Cerebellar nuclear complex (tissue), 1 donor: ENCODE data around the gene PYCARD.
"Not testable (repeated sequence)": the region's sequence is repeated elsewhere in the genome, so short reads cannot be mapped to it uniquely, and the experiment has no call there.

Source experiments
- DNase-seq, 2 experiments: peaks; one replicate each; lab custom pipeline; 2025; lab: John Stamatoyannopoulos, UW

Gene PYCARD

DNA sequence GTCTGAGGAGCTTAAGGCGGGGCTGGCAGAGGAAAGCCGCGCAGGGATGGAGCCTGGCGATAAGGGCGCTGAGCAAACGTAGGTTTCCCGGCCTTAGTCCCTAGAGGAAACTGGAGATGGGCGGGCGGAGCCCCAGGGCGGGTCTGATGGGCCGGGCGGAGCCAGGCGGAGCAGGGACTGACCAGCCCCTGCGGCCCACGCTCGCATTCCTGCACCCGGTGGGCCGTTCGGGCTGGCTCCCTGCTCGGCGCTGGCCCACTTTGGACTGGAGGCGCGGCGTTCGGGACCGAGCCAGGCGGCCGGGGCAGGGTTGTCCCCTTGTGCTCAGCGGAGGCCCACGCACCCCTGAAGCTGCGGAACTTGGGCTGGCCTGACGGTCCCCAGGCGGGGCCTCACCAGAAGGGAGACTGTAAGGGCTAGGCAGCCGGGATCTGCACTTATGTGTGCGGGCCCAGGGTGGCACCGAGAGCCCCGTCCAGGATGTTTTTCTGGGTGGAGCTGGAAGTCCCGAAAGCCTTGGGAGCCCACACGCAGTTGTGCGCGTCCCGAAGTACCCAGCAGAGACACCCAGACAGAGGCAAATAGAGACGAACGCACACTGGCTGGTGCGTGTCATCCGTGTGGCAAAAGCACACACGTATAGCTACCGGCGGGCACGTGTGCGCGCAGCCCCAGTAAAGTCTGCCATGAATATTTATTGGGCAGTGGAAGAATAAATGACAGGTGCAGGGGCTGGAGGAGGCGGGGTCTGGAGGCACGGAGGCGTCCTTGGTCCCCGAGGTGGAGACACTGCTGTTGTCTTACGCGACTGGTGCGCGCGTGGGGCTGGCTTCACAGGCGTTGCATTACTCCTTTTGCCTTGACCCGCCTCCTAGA, 13.0 kb upstream of the PYCARD start:
- peak in 1 of 2 experiments; percentile 70 for DNase-seq

DNA sequence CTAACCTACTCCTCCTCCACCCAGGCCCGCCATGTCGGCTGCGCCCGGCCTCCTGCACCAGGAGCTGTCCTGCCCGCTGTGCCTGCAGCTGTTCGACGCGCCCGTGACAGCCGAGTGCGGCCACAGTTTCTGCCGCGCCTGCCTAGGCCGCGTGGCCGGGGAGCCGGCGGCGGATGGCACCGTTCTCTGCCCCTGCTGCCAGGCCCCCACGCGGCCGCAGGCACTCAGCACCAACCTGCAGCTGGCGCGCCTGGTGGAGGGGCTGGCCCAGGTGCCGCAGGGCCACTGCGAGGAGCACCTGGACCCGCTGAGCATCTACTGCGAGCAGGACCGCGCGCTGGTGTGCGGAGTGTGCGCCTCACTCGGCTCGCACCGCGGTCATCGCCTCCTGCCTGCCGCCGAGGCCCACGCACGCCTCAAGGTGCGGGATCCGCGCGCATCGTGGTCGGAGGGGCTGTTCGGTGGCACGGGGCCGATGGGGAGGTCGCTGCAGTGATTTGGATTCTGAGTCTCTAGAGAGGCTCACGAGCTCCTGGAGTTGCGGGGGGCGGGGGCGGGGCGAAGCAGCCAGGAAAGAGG, 12.2 kb upstream of the PYCARD start:
- no peak for DNase-seq

DNA sequence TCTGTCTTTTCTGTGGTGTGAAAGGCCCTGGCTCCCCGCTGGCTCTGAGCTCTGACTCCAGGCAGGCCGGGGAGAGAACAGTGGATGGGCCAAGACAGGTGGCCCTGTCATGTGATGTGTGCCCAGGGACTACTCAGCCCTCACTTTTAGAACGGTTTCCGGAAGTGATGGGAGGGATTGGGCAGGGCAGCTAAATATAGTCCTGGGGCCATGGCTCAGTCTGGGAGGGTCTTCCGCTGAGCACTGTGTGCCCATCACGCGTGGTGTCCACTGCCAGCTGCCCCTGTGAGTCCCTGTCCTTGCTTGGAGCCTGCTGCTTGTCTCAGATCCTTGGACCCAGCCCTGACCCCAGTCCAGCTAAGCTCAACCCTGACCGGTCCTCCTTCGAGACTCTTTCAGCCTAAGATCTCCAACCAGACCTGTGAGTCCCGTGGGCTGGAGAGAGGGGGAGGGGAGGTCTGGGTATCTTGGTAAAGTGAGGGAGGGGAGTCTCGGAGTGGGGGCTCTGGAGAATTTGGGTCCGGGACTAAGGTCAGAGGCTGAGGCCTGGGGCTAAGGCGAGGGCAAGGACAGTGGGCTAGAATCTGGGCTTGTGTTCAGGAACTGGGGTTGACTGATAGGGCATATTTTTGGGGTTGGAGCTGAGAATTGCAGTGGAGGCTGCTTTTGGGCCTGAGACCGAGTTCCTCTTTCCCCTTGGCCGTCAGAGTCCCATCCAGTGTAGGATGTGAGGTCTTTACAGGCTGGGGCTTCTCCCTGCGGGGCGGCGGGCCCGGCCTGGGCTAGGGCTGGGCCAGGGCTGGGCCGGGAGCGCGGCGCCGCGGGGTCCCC, 11.5 kb upstream of the PYCARD start, which contains the start of gene TRIM72:
Gene TRIM72, plus strand, starts transcription at position 243 of the 831 bp plus-strand sequence. CDS start 620 bp downstream, outside the sequence.
- DNase-seq, result no peak

DNA sequence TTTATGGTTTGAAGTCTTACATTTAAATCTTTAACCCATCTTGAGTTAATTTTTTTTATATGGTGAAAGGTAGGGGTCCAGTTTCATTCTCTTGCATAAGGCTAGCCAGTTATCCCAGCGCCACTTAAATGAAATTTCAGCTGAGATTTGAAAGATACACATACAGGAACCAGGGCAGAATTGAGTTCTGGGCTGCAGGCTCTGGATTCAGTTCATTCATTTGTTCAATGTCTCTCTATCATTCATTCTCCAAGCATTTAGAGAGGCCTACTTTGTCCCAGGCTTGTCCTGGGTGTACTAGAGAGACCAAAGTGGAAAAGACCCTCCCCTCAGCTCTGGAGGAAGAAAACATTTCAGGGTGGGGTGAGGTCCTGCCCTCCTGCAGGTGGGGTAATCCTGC, 10.8 kb upstream of the PYCARD start:
- no peak for DNase-seq

DNA sequence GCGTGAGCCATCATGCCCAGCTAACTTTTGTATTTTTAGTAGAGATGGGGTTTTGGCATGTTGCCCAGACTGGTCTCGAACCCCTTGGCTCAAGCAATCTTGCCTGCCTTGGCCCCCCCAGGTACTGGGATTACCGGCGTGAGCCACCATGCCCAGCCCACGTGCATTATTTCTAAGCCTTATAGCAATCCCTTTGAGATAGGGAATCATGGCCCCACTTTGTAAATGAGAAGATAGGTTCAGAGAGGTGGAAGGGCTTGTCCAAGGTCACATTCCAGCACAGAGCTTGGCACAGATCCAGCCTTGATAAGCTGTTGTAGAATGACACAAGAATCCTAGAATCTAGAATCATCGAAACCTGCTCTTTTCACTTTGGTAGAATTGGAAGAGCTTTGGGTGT, 4.2 kb upstream of the PYCARD start:
- no peak for DNase-seq

DNA sequence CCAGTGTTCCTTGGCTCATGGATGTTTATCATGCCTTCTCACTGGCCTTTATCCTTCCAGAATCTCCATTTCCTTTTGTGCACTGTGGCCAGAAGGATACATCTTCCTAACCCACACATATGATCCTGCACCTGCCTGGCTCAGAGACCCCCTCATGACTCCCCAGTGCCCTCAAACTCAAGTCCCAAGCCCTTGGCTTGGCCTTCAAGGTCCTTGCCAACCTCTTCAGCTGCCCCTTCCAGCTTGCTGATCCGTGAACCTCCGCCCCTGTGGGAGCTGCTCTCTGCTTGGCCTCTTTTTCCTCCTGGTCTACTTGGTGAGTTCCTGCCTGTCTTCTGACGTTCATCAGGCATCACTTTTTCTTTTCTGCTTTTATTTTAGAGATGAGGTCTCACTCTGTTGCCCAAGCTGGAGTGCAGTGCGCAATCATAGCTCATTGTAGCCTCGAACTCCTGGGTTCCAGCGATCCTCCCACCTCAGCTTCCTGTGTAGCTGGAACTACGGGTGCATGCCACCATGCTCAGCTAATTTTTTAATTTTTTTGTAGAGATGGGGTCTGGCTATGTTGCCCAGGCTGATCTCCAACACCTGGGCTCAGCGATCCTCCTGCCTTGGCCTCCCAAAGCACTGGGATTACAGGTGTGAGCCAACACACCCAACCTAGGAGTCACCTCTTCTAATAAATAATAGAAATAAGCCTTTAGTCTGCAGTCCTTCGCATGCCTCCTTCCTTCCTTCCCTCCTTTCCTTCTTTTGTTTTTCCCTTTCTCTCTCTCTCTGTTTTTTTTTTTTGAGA, 2.5 kb upstream of the PYCARD start:
- no peak for DNase-seq

DNA sequence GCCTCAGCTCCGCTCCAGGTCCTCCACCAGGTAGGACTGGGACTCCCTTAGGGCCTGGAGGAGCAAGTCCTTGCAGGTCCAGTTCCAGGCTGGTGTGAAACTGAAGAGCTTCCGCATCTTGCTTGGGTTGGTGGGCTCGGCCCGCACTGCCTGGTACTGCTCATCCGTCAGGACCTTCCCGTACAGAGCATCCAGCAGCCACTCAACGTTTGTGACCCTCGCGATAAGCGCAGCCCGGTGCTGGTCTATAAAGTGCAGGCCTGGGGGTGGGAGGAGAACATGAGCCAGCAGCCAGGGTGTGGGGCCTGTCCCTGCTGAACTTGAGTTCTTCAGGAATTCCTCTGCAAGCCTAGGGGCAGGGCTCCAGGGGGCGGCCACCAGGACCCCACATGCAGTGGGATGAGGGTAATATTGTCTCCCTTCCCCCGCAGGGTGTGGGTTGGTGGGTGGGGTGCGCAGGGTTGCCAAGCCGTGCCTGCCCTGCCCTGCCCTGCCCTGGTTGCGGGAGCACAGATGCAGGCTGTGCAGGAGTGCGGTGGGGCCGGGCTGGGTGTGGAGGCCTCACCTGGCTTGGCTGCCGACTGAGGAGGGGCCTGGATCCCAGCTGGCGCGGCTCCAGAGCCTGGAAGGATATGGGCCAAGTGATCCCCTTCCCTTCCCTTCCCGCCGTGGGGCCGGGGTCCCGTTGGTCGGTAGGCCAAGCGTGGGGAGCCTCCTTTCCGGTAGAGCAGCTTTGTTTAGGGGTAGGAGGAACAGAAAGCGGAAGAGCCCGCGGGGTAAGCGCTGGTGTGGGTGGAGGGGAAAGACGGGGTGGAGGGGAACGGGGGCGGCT, 762 bp downstream of the PYCARD start:
- DNase-seq, result no peak

GRCh38 chr16:31200821-31201568, 1.6 kb downstream of the PYCARD start:
- no peak for DNase-seq

DNA sequence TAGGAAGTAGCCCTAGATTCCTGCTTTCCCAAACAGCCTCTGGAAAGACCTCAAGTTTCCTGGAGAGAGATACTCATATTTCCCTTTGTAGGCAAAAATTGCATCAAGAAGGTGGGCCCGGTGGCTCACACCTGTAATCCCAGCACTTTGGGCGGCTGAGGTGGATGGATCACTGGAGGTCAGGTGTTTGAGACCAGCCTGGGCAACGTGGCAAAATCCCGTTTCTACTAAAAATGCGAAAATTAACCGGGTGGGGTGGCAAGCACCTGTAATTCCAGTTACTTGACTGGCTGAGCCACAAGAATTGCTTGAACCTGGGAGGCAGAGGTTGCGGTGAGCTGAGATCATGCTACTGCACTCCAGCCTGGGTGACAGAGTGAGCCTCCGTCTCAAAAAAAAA, 2.4 kb downstream of the PYCARD start:
- not testable (repeated sequence) for DNase-seq

- no peak for DNase-seq
Observed at GRCh38 chr16:31199430-31200041, 3.0 kb downstream of the PYCARD start.

- DNase-seq, result no peak
Observed at GRCh38 chr16:31198207-31198882, 4.2 kb downstream of the PYCARD start.

DNA sequence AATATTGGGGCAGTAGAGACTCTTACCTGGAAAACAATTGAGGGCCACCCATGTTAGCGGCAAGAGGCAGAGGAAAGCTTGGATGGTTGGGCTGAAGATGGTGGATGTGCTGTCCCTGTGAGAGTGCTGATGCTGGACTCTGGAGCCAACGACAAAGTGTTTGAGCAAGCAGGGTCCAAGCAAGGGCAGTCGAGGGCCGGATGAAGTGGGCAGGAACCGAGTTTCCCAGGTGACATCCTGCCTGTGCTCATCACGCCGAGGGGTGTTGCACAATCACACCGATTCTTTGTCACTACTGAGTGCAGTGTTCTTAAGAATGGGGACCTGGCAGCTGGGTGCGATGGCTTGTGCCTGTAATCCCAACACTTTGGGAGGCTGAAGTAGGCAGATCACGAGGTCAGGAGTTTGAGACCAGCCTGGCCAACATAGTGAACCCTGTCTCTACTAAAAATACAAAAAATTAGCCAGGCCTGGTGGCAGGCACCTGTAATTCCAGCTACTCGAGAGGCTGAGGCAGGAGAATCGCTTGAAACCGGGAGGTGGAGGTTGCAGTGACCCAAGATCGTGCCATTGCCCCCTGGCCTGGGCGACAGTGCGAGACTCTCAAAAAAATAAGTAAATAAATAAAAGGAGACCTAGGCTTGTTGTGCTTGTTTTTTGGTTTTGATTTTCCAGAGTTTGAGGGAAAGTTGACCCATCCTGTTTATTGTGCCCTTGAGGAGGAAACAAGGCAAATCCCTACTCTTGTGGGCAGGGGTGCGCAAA, 6.1 kb downstream of the PYCARD start:
- no peak for DNase-seq

GRCh38 chr16:31195861-31196260, 6.7 kb downstream of the PYCARD start:
- not testable (repeated sequence) for DNase-seq

DNA sequence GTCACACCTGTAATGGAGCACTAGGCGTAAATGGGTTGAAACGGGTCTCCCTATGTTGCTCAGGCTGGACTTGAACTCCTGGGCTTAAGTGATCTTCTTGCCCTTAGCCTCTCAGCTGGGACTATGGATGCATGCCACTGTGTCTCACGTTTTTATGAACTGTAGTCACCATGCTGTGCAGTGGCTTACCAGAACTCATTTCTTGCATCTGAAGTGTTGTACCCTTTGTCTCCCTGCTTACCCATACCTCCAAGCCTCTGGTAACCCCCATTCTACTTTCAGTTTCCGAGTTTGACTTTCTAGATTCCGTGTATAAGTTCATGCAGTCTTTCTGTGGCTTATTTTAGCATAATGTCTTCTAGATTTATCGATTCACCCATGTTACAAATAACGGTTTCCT, 7.7 kb downstream of the PYCARD start:
- no peak for DNase-seq

DNA sequence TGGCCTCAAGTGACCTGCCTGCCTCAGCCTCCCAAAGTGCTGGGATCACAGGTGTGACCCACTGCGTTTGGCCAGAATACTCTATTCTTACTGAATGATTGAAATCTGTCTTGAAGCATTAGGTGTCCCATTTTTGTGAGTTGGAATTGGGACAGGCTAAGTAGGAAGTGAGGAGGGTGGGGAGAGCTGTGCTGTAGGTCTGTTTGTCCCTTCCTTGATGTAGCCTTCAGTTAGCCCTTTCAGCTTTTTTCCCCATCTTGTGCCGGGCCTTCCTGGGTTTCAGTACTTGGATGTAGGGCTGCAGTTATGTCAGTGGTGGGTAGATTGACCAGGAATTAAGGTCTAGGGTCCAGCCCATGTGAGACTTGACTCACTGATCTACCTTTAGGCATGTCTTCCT, 8.7 kb downstream of the PYCARD start:
- no peak for DNase-seq

DNA sequence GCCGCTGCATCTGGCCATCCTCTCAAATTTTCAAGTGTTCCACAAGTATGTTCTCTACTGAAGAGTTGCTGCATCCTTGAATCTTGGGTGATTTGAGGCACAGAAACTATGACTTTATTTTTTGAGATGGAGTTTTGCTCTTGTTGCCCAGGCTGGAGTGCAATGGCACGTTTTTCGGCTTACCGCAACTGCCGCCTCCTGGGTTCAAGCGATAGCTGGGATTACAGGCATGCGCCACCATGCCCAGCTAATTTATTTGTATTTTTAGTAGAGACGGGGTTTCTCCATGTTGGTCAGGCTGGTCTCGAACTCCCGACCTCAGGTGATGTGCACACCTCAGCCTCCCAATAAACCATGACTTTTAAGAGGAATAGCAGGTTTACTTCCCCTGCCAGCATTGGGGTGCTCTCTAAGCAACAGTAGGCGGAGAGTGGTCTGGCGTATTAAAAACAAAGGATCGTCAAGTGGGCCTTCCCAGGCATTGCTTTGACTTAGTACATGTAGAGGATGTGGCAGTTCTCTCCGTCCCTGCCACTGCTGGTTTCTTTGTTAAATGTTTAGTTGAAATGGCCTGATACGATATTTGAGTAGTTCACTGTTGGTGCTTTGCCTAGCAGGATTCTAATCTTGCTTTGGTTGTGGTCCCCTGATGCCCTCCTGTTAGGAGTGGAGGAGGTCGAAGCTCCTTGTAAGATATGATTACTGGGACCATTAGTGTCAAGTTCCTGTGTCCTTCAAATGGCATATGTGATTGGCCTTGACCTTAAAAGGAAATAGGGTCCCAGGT, 9.5 kb downstream of the PYCARD start:
- no peak for DNase-seq

DNA sequence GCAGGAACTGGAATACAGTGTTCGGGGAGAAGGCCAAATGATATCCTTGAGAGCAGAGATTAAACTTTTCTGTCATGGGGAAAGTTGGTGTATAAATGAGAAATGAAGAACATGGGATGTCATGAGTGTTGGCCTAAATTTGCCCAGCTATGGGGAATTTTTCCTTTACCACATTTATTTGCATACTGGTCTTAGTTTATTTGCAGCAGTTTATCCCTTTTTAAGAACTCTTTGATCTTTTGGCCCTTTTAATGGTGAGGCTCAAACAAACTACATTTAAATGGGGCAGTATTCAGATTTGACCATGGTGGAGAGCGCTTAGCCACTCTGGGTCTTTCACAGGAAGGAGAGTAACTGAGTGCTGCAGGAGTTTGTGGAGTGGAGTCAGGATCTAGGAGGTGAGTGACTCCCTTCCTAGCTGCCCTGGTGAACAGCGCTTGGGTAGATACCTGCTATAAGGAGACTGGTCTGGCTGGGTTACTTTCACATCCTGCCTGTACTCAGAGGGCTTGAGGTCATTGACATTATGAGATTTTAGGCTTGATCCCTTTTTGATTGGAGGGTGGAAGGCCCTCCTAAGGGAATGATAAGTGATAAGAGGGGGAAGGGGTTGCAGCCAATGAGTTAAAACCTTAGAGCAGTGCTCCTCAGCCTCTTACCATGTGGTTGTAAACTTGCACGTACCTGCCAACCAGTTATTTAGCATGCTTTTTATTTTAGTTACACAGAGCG, 10.7 kb downstream of the PYCARD start:
- DNase-seq, result no peak
